HFFc6 (cell line): Measurements from ENCODE around the gene BRAF. TPM values are rescaled to one million over a fixed set of nuclear protein-coding genes. Genes with fewer than 3 reads are reported as not detected.
"Not testable (repeated sequence)": the region's sequence is repeated elsewhere in the genome, so short reads cannot be mapped to it uniquely, and the experiment has no call there.

Experiments used
- DNase-seq: peaks from one replicate; pipeline ENCODE4 v3.0.0-alpha.2; 2018
- H3K27ac Mint-ChIP-seq: 2 replicates; pipeline ENCODE4 v1.8.0; 2020; ENCODE audit warnings: mild to moderate bottlenecking, mixed read lengths
- H3K27me3 Mint-ChIP-seq: 2 replicates; pipeline ENCODE4 v1.8.0; 2021; ENCODE audit warnings: mild to moderate bottlenecking, moderate library complexity, mixed read lengths; ENCODE audit not compliant: insufficient read depth
- H3K36me3 Mint-ChIP-seq: 2 replicates; pipeline ENCODE4 v1.8.0; 2021; ENCODE audit warnings: low read depth, mixed read lengths
- H3K4me1 Mint-ChIP-seq: 2 replicates; pipeline ENCODE4 v1.8.0; 2020; ENCODE audit warnings: low read depth, mixed read lengths
- H3K4me3 Mint-ChIP-seq: 2 replicates; pipeline ENCODE4 v1.8.0; 2020; ENCODE audit warnings: mild to moderate bottlenecking, moderate library complexity, mixed read lengths
- H3K9me3 Mint-ChIP-seq: 2 replicates; pipeline ENCODE4 v1.8.0; 2020; ENCODE audit warnings: mild to moderate bottlenecking, mixed read lengths
- total RNA-seq, 6 experiments: library from RNA; stranded (reverse); fragmentation: NEBNext Ultra II Directional; extraction: Animal tissue kit (Norgen Biotek cat#: 25700); gene quantifications; 2 replicates in 1 of 6; 3 replicates in 5 of 6; pipeline ENCODE4 v1.2.3, GENCODE V29; 2021
- TF ChIP-seq, protein P1 (sequence below): fragments of 200-600 bp; sonication (generic); IDR thresholded peaks from 2 replicates; pipeline ENCODE4 v1.5.0; 2021; ENCODE audit warnings: antibody characterized with exemption, mild to moderate bottlenecking

BRAF gene
- total RNA-seq, 6 experiments from 2014 or later = 20.3 to 24.2 (median 22.8) TPM

DNA sequence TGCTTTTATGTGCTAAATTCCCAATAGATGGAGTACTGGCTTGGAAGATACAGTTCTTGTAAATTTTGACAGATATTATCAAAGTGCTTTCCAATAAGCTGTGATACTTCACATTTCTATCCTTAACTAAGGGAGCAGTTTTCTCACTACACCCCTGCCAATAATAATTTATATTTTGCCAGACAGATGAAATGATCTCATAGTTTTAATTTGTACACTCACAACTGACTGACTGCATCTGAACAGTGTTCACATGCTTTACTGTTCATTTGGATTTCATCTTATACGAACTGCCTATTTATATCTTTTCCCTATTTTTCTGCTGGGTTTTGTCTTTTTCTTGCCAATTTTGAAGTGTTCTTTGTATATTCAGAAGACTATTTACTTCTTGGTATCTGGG is 96.0 kb downstream of the BRAF start:
- Mint-ChIP-seq H3K4me1 (no peaks in the 10 kb centered on the region), H3K36me3 (peaks cover 5% of the 10 kb centered on the region; the same call in 1 of the 2 replicates), H3K27me3 (0 out of 2 replicates have a peak, but pooled peaks cover 4% of the 10 kb centered on the region), H3K4me3 (no peak overlapping the region), H3K27ac (no peak overlapping the region), H3K9me3 (no peaks in the 10 kb centered on the region)
- no peak for DNase-seq
- TF ChIP-seq, protein P1, sequence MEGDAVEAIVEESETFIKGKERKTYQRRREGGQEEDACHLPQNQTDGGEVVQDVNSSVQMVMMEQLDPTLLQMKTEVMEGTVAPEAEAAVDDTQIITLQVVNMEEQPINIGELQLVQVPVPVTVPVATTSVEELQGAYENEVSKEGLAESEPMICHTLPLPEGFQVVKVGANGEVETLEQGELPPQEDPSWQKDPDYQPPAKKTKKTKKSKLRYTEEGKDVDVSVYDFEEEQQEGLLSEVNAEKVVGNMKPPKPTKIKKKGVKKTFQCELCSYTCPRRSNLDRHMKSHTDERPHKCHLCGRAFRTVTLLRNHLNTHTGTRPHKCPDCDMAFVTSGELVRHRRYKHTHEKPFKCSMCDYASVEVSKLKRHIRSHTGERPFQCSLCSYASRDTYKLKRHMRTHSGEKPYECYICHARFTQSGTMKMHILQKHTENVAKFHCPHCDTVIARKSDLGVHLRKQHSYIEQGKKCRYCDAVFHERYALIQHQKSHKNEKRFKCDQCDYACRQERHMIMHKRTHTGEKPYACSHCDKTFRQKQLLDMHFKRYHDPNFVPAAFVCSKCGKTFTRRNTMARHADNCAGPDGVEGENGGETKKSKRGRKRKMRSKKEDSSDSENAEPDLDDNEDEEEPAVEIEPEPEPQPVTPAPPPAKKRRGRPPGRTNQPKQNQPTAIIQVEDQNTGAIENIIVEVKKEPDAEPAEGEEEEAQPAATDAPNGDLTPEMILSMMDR = no peak

DNA sequence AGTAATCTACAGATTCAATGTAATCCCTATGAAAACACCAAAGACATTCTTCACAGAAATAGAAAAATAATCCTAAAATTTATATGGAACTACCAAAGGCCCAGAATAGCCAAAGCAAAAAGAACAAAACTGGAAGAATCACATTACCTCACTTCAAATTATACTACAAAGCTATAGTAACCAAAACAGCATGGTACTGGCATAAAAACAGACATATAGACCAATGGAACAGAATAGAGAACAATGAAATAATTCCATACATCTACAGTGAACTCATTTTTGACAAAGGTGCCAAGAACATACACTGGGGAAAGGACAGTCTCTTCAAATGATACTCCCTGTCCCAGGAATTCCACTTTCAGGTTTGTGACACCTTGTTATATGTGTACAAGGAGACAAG is 107.3 kb downstream of the BRAF start:
- Mint-ChIP-seq H3K4me1 (peaks cover 11% of the 10 kb centered on the region), H3K36me3 (peaks cover 16% of the 10 kb centered on the region)
- H3K27ac Mint-ChIP-seq, DNase-seq, H3K27me3 Mint-ChIP-seq, H3K9me3 Mint-ChIP-seq, H3K4me3 Mint-ChIP-seq: not testable (repeated sequence)

DNA sequence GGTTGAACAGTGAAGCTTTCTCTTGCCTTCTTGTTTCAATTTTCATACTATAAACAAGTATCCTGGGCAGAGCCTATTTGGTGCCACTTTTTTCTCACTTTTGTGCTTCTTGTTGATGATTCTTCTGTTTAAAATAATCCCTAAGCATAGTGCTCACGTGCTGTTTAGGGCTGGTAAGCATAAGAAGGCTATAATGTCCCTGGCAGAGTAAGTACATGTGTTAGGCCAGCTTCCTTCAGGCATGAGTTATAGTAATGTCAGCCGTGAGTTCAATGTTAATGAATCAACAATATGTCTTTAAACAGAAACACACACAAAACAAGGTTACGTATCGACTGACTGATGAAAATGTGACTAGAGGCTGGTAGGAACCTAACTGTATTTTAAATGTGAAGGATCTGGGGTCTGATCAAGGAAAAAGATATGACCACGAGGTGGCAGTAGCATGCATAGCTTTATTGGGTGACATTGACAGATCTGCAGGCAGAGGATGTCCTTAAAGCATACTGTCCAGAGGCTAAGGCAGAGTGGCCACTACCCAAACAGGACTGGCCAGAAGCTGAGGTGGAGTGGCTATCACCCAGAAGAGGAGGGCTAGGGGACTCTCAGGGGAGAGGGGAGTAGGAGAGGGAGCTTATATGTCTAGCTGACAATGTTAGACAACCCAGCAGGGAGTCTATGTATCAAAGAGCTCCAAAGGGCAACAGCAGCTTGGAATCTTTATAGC is 113.7 kb downstream of the BRAF start:
- Mint-ChIP-seq H3K9me3 (no peaks in the 10 kb centered on the region), H3K27me3 (no peaks in the 10 kb centered on the region; the same call in 1 of the 2 replicates), H3K27ac (no peak overlapping the region), H3K4me1 (peaks cover 8% of the 10 kb centered on the region; the same call in 1 of the 2 replicates), H3K4me3 (no peak overlapping the region), H3K36me3 (no peaks in the 10 kb centered on the region)
- peak; percentile 68 for DNase-seq
- TF ChIP-seq, protein P1 = peak; percentile 91

DNA sequence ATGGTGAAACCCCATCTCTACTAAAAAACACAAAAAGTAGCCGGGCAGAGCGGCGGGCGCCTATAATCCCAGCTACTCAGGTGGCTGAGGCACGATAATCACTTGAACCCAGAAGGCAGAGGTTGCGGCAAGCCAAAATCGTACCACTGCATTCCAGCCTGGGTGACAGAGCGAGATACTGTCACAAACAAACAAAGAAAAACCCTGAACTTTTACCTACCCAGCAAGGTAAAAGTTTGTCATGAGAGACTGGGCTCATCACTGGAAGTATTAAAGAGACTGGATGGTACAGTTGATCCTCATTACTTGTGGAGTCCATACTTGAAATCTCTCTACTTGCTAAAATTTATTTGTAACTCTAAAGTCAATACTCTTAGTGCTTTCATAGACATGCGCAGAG is 114.3 kb downstream of the BRAF start:
- Mint-ChIP-seq H3K9me3 (no peaks in the 10 kb centered on the region), H3K27ac (no peak overlapping the region), H3K4me1 (peaks cover 8% of the 10 kb centered on the region; the same call in 1 of the 2 replicates), H3K4me3 (no peak overlapping the region), H3K36me3 (no peaks in the 10 kb centered on the region), H3K27me3 (no peaks in the 10 kb centered on the region; the same call in 1 of the 2 replicates)
- TF ChIP-seq, protein P1 = no peak
- no peak for DNase-seq

DNA sequence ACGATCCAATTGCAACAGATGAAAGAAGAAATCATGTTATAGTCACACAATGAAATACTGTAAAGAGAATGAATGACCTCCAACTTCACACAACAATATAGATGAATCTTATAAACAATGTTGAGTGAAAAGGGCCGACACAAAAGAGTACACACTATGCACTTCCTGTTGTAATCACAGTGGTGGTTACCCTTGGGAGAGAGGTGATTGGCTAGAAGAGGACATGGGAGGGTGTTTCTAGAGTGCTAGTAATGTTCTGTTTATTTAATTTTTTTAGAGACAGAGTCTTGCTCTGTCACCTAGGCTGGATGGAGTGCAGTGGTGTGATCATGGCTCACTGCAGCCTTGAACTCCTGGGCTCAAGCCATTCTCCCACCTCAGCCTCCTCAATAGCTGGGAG is 145.8 kb downstream of the BRAF start:
- Mint-ChIP-seq H3K27me3 (no peaks in the 10 kb centered on the region), H3K36me3 (0 out of 2 replicates have a peak, but pooled peaks cover 4% of the 10 kb centered on the region), H3K4me3 (no peak overlapping the region), H3K9me3 (no peaks in the 10 kb centered on the region), H3K27ac (no peak overlapping the region), H3K4me1 (no peaks in the 10 kb centered on the region)
- TF ChIP-seq, protein P1 = no peak
- no peak for DNase-seq

DNA sequence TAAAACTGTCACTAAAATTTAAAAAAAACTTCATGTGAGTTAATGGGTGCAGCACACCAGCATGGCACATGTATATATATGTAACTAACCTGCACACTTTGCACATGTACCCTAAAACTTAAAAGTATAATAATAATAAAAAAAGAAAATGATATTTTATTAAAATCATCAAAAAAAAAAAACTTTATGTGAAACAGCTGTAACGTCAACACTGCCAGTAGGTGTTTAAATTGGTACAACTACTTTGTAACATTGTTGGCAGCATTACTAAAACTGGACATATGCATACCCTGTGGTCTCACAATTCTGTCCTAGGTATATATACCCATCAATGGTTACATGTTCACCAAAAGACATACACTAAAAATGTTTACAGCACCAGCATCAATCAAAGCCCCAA is 146.2 kb downstream of the BRAF start:
- Mint-ChIP-seq H3K4me1 (peaks cover 2% of the 10 kb centered on the region), H3K27me3 (no peaks in the 10 kb centered on the region), H3K27ac (no peak overlapping the region), H3K4me3 (no peak overlapping the region), H3K36me3 (0 out of 2 replicates have a peak, but pooled peaks cover 4% of the 10 kb centered on the region), H3K9me3 (no peaks in the 10 kb centered on the region)
- DNase-seq = no peak
- TF ChIP-seq, protein P1 = no peak
